ENCODE data around the gene MAP3K21. TPM values are rescaled to one million over a fixed set of nuclear protein-coding genes. Genes with fewer than 3 reads are reported as not detected.

The MAP3K21 gene
- total RNA-seq, 4 donors from 2014 or later, result 6.1 to 16.6 (median 10.6) TPM

- no peak for DNase-seq (ENCODE audit: low spot score in 2 of 2)
- WGBS, 2 donors, result 20 to 27% methylated on average over 1 of the region's 1 CpG
- TF ChIP-seq POLR2A (IDR thresholded peaks at IDR 0.05), result no peak
- no peak for TF ChIP-seq CTCF (IDR thresholded peaks at IDR 0.05)
- no peak overlapping the region for H3K4me3 ChIP-seq (ENCODE audit: low read depth, poor library complexity, severe bottlenecking)
- intact Hi-C loops (cut with DNase I; ENCODE audit: low total_unique reads), result no loop called here
Measured at GRCh38 chr1:233432916-233433315, 105.4 kb downstream of the MAP3K21 start.

- TF ChIP-seq POLR2A (IDR thresholded peaks at IDR 0.05), result no peak
- TF ChIP-seq CTCF (IDR thresholded peaks at IDR 0.05), result no peak
- intact Hi-C loops (cut with DNase I; ENCODE audit: low total_unique reads), result no loop called here
- WGBS, 2 donors, result 52 to 70% methylated on average over 4 of the region's 4 CpGs
- DNase-seq (ENCODE audit: low spot score in 2 of 2), result no peak
- H3K4me3 ChIP-seq (ENCODE audit: low read depth, poor library complexity, severe bottlenecking), result no peak overlapping the region
Measured at GRCh38 chr1:233433436-233434210, 106.1 kb downstream of the MAP3K21 start.

Other genes starting within 250 kb of the MAP3K21 start
- 10 to 100 TPM in 2 of 4 donors, 1 to 10 TPM in 2; 5.0 to 12.5 (median 9.6) TPM for gene PCNX2, start 32.0 kb upstream of the MAP3K21 start, total RNA-seq